Loucy (cell line): Measurements from ENCODE around the gene FHOD1.

ENCODE experiments used
- H2AFZ ChIP-seq: fragments of 200-600 bp; sonication (generic); 2 replicates; pipeline ENCODE4 v1.6.0; 2016; ENCODE audit warnings: antibody characterized with exemption, mild to moderate bottlenecking, low read length, moderate library complexity
- H3F3A ChIP-seq: fragments of 200-600 bp; 2 replicates; pipeline ENCODE4 v1.6.0; 2016; ENCODE audit warnings: antibody characterized with exemption, low read depth, mild to moderate bottlenecking
- H3K27me3 ChIP-seq: fragments of 200-600 bp; sonication (generic); 2 replicates; pipeline ENCODE4 v1.6.1; 2014; ENCODE audit warnings: low read length, mild to moderate bottlenecking; ENCODE audit not compliant: insufficient read depth, poor library complexity, severe bottlenecking
- H3K36me3 ChIP-seq: fragments of 200-600 bp; sonication (generic); 2 replicates; pipeline ENCODE4 v1.6.1; 2016; ENCODE audit warnings: low read length; ENCODE audit not compliant: insufficient read depth
- H3K4me1 ChIP-seq: fragments of 200-600 bp; sonication (generic); 2 replicates; pipeline ENCODE4 v1.5.1; 2014; ENCODE audit warnings: low read length, mild to moderate bottlenecking; ENCODE audit not compliant: insufficient read depth, poor library complexity, severe bottlenecking
- H3K4me2 ChIP-seq: fragments of 200-600 bp; sonication (generic); 2 replicates; pipeline ENCODE4 v1.6.0; 2014; ENCODE audit warnings: antibody characterized with exemption, low read length, low read depth, mild to moderate bottlenecking; ENCODE audit not compliant: poor library complexity, severe bottlenecking
- H3K4me3 ChIP-seq: fragments of 200-600 bp; sonication (generic); 2 replicates; pipeline ENCODE4 v1.5.1; 2014; ENCODE audit warnings: low read length, mild to moderate bottlenecking, mixed read lengths; ENCODE audit not compliant: poor library complexity, severe bottlenecking
- H3K79me2 ChIP-seq: fragments of 200-600 bp; sonication (generic); 2 replicates; pipeline ENCODE4 v1.6.1; 2014; ENCODE audit warnings: low read length; ENCODE audit not compliant: insufficient read depth
- H3K9ac ChIP-seq: fragments of 200-600 bp; sonication (generic); 2 replicates; pipeline ENCODE4 v1.6.0; 2014; ENCODE audit warnings: mild to moderate bottlenecking, low read depth, low read length, moderate library complexity; ENCODE audit not compliant: poor library complexity, severe bottlenecking
- H3K9me2 ChIP-seq: fragments of 200-600 bp; sonication (generic); replicated peaks from 2 replicates; pipeline ENCODE4 v1.6.1; 2016; ENCODE audit warnings: low read depth, low read length, mixed read lengths
- H3K9me3 ChIP-seq: fragments of 200-600 bp; sonication (generic); 2 replicates; pipeline ENCODE4 v1.6.1; 2014; ENCODE audit warnings: mild to moderate bottlenecking, antibody characterized with exemption, low read length, low read depth; ENCODE audit not compliant: insufficient read depth
- H4K20me1 ChIP-seq: fragments of 200-600 bp; sonication (generic); 2 replicates; pipeline ENCODE4 v1.6.0; 2014; ENCODE audit warnings: antibody characterized with exemption, low read length, mild to moderate bottlenecking; ENCODE audit not compliant: insufficient read depth, poor library complexity, severe bottlenecking
- EZH2phosphoT487 ChIP-seq: fragments of 200-600 bp; IDR thresholded peaks from 2 replicates; pipeline ENCODE4 v1.6.1; 2018; ENCODE audit warnings: antibody characterized with exemption, mild to moderate bottlenecking, moderate library complexity, borderline replicate concordance
- TF ChIP-seq, protein P1 (sequence below): fragments of 200-600 bp; sonication (generic); conservative IDR thresholded peaks from 2 replicates; pipeline ENCODE4 v1.5.1; 2014; ENCODE audit warnings: mild to moderate bottlenecking, antibody characterized with exemption, low read length

FHOD1 gene

GRCh38 chr16:67247192-67248072 is at the start of gene FHOD1:
Gene FHOD1, minus strand, starts transcription at chr16:67247481. Its CDS starts 71 bp downstream, at chr16:67247410.
- H3K4me3 ChIP-seq, result peak within 1 kb of the TSS; percentile 88
- no peaks in the 10 kb centered on the region for H3K9me3 ChIP-seq
- peaks cover 19% of the 10 kb centered on the region for H4K20me1 ChIP-seq
- peaks cover 33% of the 10 kb centered on the region; the same call in 1 of the 2 replicates for H3K79me2 ChIP-seq
- H3K27me3 ChIP-seq, result no peaks in the 10 kb centered on the region
- H3K9me2 ChIP-seq, result no peaks in the 10 kb centered on the region
- H3K4me2 ChIP-seq, result peak within 1 kb of the TSS; percentile 99
- TF ChIP-seq, protein P1, sequence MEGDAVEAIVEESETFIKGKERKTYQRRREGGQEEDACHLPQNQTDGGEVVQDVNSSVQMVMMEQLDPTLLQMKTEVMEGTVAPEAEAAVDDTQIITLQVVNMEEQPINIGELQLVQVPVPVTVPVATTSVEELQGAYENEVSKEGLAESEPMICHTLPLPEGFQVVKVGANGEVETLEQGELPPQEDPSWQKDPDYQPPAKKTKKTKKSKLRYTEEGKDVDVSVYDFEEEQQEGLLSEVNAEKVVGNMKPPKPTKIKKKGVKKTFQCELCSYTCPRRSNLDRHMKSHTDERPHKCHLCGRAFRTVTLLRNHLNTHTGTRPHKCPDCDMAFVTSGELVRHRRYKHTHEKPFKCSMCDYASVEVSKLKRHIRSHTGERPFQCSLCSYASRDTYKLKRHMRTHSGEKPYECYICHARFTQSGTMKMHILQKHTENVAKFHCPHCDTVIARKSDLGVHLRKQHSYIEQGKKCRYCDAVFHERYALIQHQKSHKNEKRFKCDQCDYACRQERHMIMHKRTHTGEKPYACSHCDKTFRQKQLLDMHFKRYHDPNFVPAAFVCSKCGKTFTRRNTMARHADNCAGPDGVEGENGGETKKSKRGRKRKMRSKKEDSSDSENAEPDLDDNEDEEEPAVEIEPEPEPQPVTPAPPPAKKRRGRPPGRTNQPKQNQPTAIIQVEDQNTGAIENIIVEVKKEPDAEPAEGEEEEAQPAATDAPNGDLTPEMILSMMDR, result no peak
- no peak for TF ChIP-seq EZH2phosphoT487
- H2AFZ ChIP-seq, result peak within 1 kb of the TSS; percentile 86
- peaks cover 8% of the 10 kb centered on the region for H3F3A ChIP-seq
- no peaks in the 10 kb centered on the region for H3K36me3 ChIP-seq
- H3K4me1 ChIP-seq, result peaks cover 64% of the 10 kb centered on the region
- H3K9ac ChIP-seq, result peak within 1 kb of the TSS; percentile 83

GRCh38 chr16:67296420-67296819 is 49.1 kb upstream of the FHOD1 start:
- Histone ChIP-seq H3K4me2 (no peak overlapping the region), H2AFZ (no peak overlapping the region), H3K4me1 (no peaks in the 10 kb centered on the region), H3K4me3 (no peak overlapping the region), H3K9me2 (no peaks in the 10 kb centered on the region), H3F3A (no peaks in the 10 kb centered on the region), H3K36me3 (no peaks in the 10 kb centered on the region), H3K79me2 (no peaks in the 10 kb centered on the region), H3K9ac (no peak overlapping the region), H4K20me1 (no peaks in the 10 kb centered on the region), H3K27me3 (no peaks in the 10 kb centered on the region), H3K9me3 (no peaks in the 10 kb centered on the region)
- TF ChIP-seq EZH2phosphoT487, result no peak
- TF ChIP-seq, protein P1, result no peak

DNA sequence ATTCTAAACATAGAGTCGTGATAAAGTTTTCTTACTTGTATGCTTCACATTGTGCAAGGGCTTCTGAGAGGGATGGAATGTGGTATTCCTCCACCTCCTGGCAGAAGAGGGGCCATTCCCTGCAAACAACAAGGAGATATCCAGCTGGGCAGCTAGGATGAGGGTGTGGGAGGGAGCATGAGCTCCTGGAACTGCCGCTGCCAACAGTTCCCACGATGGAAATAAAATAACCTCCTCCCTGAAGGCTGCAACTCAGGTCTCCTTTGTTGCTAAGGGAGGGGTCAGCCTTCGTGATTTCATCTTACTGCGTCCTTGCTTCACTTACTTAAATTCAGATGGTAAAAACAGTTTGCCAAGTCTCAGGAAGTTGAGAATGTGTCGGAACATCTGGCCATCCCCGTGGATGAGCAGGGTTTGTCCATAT is 47.7 kb upstream of the FHOD1 start:
- no peaks in the 10 kb centered on the region for H3K79me2 ChIP-seq
- H3K9me2 ChIP-seq, result no peaks in the 10 kb centered on the region
- H3K9me3 ChIP-seq, result no peaks in the 10 kb centered on the region
- H3K4me1 ChIP-seq, result peaks cover 11% of the 10 kb centered on the region
- H4K20me1 ChIP-seq, result no peaks in the 10 kb centered on the region
- no peaks in the 10 kb centered on the region for H3K36me3 ChIP-seq
- TF ChIP-seq, protein P1, result no peak
- no peak for TF ChIP-seq EZH2phosphoT487
- no peaks in the 10 kb centered on the region for H3K27me3 ChIP-seq
- H3K9ac ChIP-seq, result no peak overlapping the region
- no peak overlapping the region for H3K4me2 ChIP-seq
- no peak overlapping the region for H2AFZ ChIP-seq
- no peak overlapping the region for H3K4me3 ChIP-seq
- H3F3A ChIP-seq, result no peaks in the 10 kb centered on the region
